ENCODE results near the gene MCM3AP. TPM values are rescaled to one million over a fixed set of nuclear protein-coding genes. Genes with fewer than 3 reads are reported as not detected.
"Not testable (repeated sequence)": the region's sequence is repeated elsewhere in the genome, so short reads cannot be mapped to it uniquely, and the experiment has no call there.

MCM3AP gene
- total RNA-seq, 1 donor from 2014 or later, result 57.0 TPM

DNA sequence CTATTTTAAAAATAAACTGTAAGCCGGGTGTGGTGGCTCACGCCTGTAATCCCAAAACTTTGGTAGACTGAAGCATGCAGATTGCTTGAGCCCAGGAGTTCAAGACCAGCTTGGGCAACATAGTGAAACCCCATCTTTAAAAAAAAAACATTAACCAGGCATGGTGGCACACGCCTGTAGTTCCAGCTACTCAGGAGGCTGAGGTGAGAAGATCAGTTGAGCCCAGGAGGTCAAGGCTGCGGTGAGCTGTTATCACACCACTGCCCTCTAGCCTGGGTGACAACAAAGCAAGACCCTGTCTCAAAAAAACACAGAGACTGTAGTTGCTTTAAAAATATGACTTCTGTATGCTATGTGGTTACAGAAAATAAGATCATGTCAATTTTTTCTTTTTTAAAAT, 32.6 kb downstream of the MCM3AP start:
- intact Hi-C loops (cut with DNase I), result loop anchor here (10.0 kb wide), 1 partner anchor 108 kb away; no protein-coding TSS in a partner anchor
- DNase-seq (no peak), ATAC-seq (ENCODE audit: poor library complexity) (no peak)

- intact Hi-C loops (cut with DNase I), result loop anchor here (10.0 kb wide), 1 partner anchor 105 kb away; no protein-coding TSS in a partner anchor
- DNase-seq, result no peak
- peak; percentile 14 for ATAC-seq (ENCODE audit: poor library complexity)
Observed at GRCh38 chr21:46250146-46250725, 35.2 kb downstream of the MCM3AP start.

- DNase-seq (no peak), ATAC-seq (ENCODE audit: poor library complexity) (no peak)
- intact Hi-C loops (cut with DNase I), result no loop called here
Observed at GRCh38 chr21:46248827-46249226, 36.6 kb downstream of the MCM3AP start.

GRCh38 chr21:46248422-46248782, 37.0 kb downstream of the MCM3AP start:
- DNase-seq, result no peak
- intact Hi-C loops (cut with DNase I), result no loop called here
- no peak for ATAC-seq (ENCODE audit: poor library complexity)

DNA sequence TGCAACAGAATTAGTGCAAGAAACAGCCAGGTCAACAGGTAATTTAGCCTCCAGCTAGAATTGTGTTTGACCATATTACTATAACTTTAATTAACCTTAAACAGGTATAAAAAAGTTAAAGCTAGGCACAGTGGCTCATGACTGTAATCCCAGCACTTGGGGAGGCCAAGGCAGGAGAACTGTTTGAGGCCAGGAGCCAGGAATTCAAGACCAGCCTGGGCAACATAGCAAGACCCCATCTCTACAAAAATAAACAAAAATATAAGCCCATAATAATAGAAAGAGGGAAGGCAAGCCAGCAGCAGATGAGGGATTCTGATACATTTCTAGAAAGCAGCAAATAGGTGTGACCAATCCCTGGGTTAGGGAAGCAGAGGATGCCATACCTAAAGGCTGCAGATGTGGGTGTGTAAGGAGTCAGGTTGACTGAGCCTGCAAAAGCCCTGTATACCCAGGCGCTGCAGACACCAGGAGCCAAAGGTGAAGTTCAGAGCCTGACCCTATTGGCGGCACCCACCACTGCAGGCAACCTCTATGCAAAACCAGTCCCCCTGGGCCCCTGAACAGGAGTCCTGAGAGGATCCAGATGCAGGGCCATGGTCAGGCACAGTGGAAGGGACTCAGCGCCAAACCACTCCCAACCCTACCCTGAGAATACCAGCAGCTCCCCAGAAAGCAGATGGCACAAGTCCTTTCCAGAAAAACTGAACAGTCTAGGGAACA, 37.6 kb downstream of the MCM3AP start:
- intact Hi-C loops (cut with DNase I), result no loop called here
- DNase-seq, result no peak
- ATAC-seq (ENCODE audit: poor library complexity), result no peak

DNA sequence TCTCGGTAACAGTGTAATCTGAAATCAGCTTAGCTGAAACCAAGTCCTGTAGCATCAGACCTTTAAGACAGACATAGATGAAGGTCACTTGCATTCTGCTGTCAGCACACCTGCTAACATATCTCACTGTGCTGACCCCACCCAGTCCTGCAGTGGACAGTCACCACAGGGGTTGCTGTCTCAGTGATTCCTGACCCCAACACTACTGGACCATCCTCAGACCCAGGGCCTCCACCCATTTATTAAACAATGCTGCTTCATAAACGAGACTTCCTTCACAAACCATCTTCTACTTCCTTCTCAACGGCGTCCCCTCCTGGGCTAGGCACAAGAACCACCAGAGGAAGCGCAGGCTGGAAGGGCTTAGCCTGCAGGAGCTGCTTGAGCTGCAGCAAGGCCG, 39.1 kb downstream of the MCM3AP start:
- ATAC-seq (ENCODE audit: poor library complexity) (no peak), DNase-seq (no peak)
- intact Hi-C loops (cut with DNase I), result no loop called here

DNA sequence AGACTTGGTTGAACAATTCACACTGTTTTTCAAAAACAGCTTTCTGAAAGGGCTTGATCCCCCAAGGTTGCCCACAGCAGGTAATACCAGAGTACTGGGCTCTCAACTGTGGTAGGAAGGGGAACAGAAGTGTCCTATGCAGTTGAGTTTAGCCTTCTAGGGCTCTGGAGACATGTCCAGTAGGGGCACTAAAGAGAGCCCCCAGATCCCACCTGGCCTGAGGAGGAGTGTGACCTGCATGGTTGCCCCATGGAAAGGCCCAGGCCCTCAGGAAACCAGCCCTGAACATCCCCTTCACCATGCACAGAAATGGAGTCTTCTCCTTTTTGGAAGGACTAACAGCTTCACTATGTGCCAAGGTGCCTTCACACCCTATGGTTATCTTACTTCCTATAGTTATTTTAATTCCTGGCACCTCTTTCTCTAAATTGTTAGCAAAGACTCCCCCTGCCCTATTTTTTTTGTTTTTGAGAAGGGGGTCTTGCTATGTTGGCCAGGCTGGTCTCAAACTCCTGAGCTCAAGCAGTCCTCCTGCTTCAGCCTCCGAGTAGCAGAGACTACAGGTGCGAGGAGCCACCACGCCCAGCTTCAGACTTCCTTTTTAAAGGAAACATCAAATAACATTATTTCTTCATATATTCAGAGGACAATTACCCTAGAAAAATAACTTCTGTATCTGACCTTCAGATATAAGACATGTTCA, 40.0 kb downstream of the MCM3AP start:
- DNase-seq, result no peak
- no peak for ATAC-seq (ENCODE audit: poor library complexity)
- intact Hi-C loops (cut with DNase I), result no loop called here

- no peak for DNase-seq
- no peak for ATAC-seq (ENCODE audit: poor library complexity)
- intact Hi-C loops (cut with DNase I), result no loop called here
Observed at GRCh38 chr21:46244602-46245001, 40.8 kb downstream of the MCM3AP start.

GRCh38 chr21:46243960-46244361, 41.5 kb downstream of the MCM3AP start:
- no peak for DNase-seq
- no peak for ATAC-seq (ENCODE audit: poor library complexity)
- intact Hi-C loops (cut with DNase I), result no loop called here

DNA sequence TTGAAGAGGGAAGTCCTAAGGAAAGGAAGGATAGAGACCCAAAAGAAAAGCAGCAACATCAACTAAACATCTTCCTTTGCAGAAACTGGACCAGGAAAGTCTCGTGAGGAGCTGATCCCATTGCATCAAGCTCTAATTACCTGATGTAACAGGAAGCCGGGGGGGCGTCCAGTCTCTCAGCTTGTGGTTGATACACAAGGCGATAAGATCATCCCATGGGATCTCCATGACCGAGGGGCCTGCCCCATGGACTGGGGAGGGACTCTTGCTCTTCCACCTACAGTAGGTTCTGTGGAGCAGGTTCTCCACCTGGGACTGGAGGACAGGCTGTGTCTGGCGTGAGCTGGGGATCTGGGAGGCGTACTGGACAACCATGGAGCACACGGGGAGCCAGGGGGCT, 42.1 kb downstream of the MCM3AP start:
- ATAC-seq (ENCODE audit: poor library complexity) (no peak), DNase-seq (no peak)
- intact Hi-C loops (cut with DNase I), result no loop called here

DNA sequence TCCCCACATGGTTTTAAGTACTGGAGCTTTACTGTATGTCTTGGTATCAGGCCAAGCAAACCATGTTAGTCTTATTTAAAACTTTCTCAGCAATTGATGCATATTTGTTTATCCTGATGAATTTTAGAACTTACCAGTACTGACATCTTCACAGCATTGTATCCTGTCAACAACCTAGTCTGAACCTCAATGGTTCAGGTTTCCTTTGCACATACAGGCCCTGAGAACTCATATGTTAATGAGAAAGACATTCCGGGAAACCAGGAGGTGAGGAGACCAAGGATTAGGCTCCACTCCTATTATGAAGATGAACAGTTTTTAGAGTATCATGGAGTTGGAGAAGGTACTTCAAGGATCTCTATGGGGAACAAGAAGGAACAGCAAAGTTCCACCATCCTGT, 43.8 kb downstream of the MCM3AP start:
- DNase-seq; intact Hi-C loops (cut with DNase I): not testable (repeated sequence)

GRCh38 chr21:46239817-46240325, 45.5 kb downstream of the MCM3AP start:
- no peak for DNase-seq
- ATAC-seq (ENCODE audit: poor library complexity), result no peak
- intact Hi-C loops (cut with DNase I), result no loop called here

More for the DNA sequence above, 43.8 kb downstream of the MCM3AP start:
- ATAC-seq (ENCODE audit: poor library complexity), result not testable (repeated sequence)

- ATAC-seq (ENCODE audit: poor library complexity) (no peak), DNase-seq (no peak)
- intact Hi-C loops (cut with DNase I), result no loop called here
Observed at GRCh38 chr21:46237474-46237873, 47.9 kb downstream of the MCM3AP start.

- DNase-seq (no peak), ATAC-seq (ENCODE audit: poor library complexity) (no peak)
- intact Hi-C loops (cut with DNase I), result no loop called here
Observed at GRCh38 chr21:46234436-46234950, 50.9 kb downstream of the MCM3AP start.

DNA sequence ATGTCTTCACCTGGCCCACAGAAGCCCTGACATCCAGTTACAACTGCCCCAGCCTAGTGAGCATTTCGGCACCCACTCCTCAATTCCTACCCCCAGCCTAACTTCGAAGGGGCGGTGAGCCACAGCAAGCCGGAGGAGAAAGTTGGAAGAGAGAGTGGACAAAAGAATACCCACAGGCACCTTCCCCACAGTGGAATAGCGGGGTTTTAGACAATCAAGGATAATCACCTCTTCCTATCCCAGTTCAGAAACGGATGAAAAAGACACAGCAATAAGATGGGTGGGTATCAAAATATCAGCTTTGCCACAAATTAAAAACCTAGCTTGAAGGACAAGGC, 55.5 kb downstream of the MCM3AP start:
- DNase-seq (no peak), ATAC-seq (ENCODE audit: poor library complexity) (no peak)
- intact Hi-C loops (cut with DNase I), result no loop called here

GRCh38 chr21:46229133-46229922, 56.1 kb downstream of the MCM3AP start:
- DNase-seq (no peak), ATAC-seq (ENCODE audit: poor library complexity) (peak; percentile 50)
- intact Hi-C loops (cut with DNase I), result no loop called here

GRCh38 chr21:46228345-46229051, 56.9 kb downstream of the MCM3AP start, which contains the start of gene LSS:
TSS of gene LSS (minus strand) at chr21:46228774. CDS start at chr21:46228745, 29 bp downstream.
- DNase-seq, result peak; percentile 99
- intact Hi-C loops (cut with DNase I), result no loop called here
- peak; percentile 93 for ATAC-seq (ENCODE audit: poor library complexity)

GRCh38 chr21:46227811-46228344, 57.5 kb downstream of the MCM3AP start:
- ATAC-seq (ENCODE audit: poor library complexity) (no peak), DNase-seq (no peak)
- intact Hi-C loops (cut with DNase I), result no loop called here

Measured in Right ventricle myocardium superior (tissue), 1 donor.